Measurements from ENCODE around the gene SYT1.
A peak's percentile ranks its signal among the peaks of the same experiment; 100 is the strongest.

SYT1 gene

GRCh38 chr12:79366374-79366773 lies 501.8 kb downstream of the SYT1 start:
- DNase-seq, result no peak

- DNase-seq, result no peak
Measured at GRCh38 chr12:79367032-79367589, 502.5 kb downstream of the SYT1 start.

GRCh38 chr12:79370021-79370420 lies 505.4 kb downstream of the SYT1 start:
- no peak for DNase-seq

- DNase-seq, result no peak
Measured at GRCh38 chr12:79371226-79371625, 506.7 kb downstream of the SYT1 start.

- peak; percentile 41 for DNase-seq
Measured at GRCh38 chr12:79373896-79374499, 509.4 kb downstream of the SYT1 start.

GRCh38 chr12:79374545-79374944 lies 510.0 kb downstream of the SYT1 start:
- no peak for DNase-seq

GRCh38 chr12:79375050-79375449 lies 510.5 kb downstream of the SYT1 start:
- DNase-seq, result no peak

GRCh38 chr12:79378496-79378895 lies 513.9 kb downstream of the SYT1 start:
- DNase-seq, result no peak

GRCh38 chr12:79380402-79380801 lies 515.8 kb downstream of the SYT1 start:
- no peak for DNase-seq

- DNase-seq, result peak; percentile 92
Measured at GRCh38 chr12:79381248-79382208, 517.0 kb downstream of the SYT1 start.

- no peak for DNase-seq
Measured at GRCh38 chr12:79384551-79384950, 520.0 kb downstream of the SYT1 start.

GRCh38 chr12:79388011-79388410 lies 523.4 kb downstream of the SYT1 start:
- no peak for DNase-seq

- no peak for DNase-seq
Measured at GRCh38 chr12:79393842-79394241, 529.3 kb downstream of the SYT1 start.

- no peak for DNase-seq
Measured at GRCh38 chr12:79397609-79398008, 533.0 kb downstream of the SYT1 start.

- peak; percentile 93 for DNase-seq
Measured at GRCh38 chr12:79400481-79400880, 535.9 kb downstream of the SYT1 start.

GRCh38 chr12:79402606-79403005 lies 538.0 kb downstream of the SYT1 start:
- DNase-seq, result no peak

- no peak for DNase-seq
Measured at GRCh38 chr12:79406993-79407392, 542.4 kb downstream of the SYT1 start.

- DNase-seq, result peak; percentile 61
Measured at GRCh38 chr12:79407671-79408622, 543.4 kb downstream of the SYT1 start.

GRCh38 chr12:79408689-79409088 lies 544.1 kb downstream of the SYT1 start:
- no peak for DNase-seq

GRCh38 chr12:79409562-79409961 lies 545.0 kb downstream of the SYT1 start:
- DNase-seq, result no peak

GRCh38 chr12:79411791-79412190 lies 547.2 kb downstream of the SYT1 start:
- no peak for DNase-seq

GRCh38 chr12:79413796-79414195 lies 549.2 kb downstream of the SYT1 start:
- no peak for DNase-seq

- peak; percentile 25 for DNase-seq
Measured at GRCh38 chr12:79414252-79414651, 549.7 kb downstream of the SYT1 start.

Measured in NCI-H748 treated with DMSO at 0.1 percent for 48 hours (cell line).